Activated CD8-positive, alpha-beta T cell treated with anti-CD3 and anti-CD28 coated beads for 36 hours (primary cell): ENCODE results near the gene GALNT9. TPM values are rescaled to one million over a fixed set of nuclear protein-coding genes. Genes with fewer than 3 reads are reported as not detected.

Experiments used
- ATAC-seq: fragments of 200-7000 bp; cut with Tn5 transposase; one replicate; pipeline ENCODE4 v1.10.0; 2021; ENCODE audit warnings: mild to moderate bottlenecking, moderate library complexity
- CTCF ChIA-PET: fragments of 350-600 bp; sonication (Branson Sonifier 250); formaldehyde crosslinking; loops from one replicate; lab custom pipeline; 2021; ENCODE audit warnings: antibody characterized with exemption; lab: Charles Lee
- POLR2A ChIA-PET: fragments of 350-600 bp; sonication (Branson Sonifier 250); formaldehyde crosslinking; loops from one replicate; lab custom pipeline; 2021; ENCODE audit warnings: antibody characterized with exemption; lab: Charles Lee
- DNase-seq: peaks from one replicate; pipeline ENCODE4 v3.0.0-alpha.2; 2020
- H3K27ac Mint-ChIP-seq: one replicate; pipeline ENCODE4 v1.8.0; 2021; ENCODE audit warnings: mild to moderate bottlenecking, mixed read lengths
- H3K27me3 Mint-ChIP-seq: one replicate; pipeline ENCODE4 v1.8.0; 2021; ENCODE audit warnings: mixed read lengths
- H3K36me3 Mint-ChIP-seq: one replicate; pipeline ENCODE4 v1.8.0; 2021; ENCODE audit warnings: low read depth, mixed read lengths
- H3K4me1 Mint-ChIP-seq: one replicate; pipeline ENCODE4 v1.8.0; 2021; ENCODE audit warnings: low read depth, mixed read lengths
- H3K4me3 Mint-ChIP-seq: one replicate; pipeline ENCODE4 v1.8.0; 2021; ENCODE audit warnings: mild to moderate bottlenecking, moderate library complexity, mixed read lengths
- H3K9me3 Mint-ChIP-seq: one replicate; pipeline ENCODE4 v1.8.0; 2021; ENCODE audit warnings: mixed read lengths
- CTCF ChIP-seq: fragments of 200-600 bp; IDR thresholded peaks from one replicate; pipeline ENCODE4 v1.8.0; 2022; ENCODE audit warnings: antibody characterized with exemption, mild to moderate bottlenecking
- intact Hi-C: fragments of 100-400 bp; cut with micrococcal nuclease; formaldehyde crosslinking; loops from one replicate; pipeline ENCODE4 v1.10.0; 2022
- total RNA-seq, 2 experiments: library from RNA; stranded (reverse); gene quantifications; one replicate each; pipeline ENCODE4 v1.2.3, GENCODE V29; 2021

GALNT9 gene
- total RNA-seq, 2 experiments from 2014 or later, result not detected

GRCh38 chr12:132312516-132312915 is 16.9 kb downstream of the GALNT9 start:
- no peak for TF ChIP-seq CTCF
- Mint-ChIP-seq H3K27me3 (peaks cover 8% of the 10 kb centered on the region), H3K36me3 (no peaks in the 10 kb centered on the region), H3K4me3 (no peak overlapping the region), H3K27ac (no peak overlapping the region), H3K9me3 (peaks cover 12% of the 10 kb centered on the region), H3K4me1 (no peaks in the 10 kb centered on the region)
- CTCF ChIA-PET, result no interaction called here
- DNase-seq (no peak), ATAC-seq (no peak)
- POLR2A ChIA-PET, result no interaction called here
- intact Hi-C loops, result no loop called here

GRCh38 chr12:132311201-132311915 is 18.0 kb downstream of the GALNT9 start:
- POLR2A ChIA-PET, result no interaction called here
- Mint-ChIP-seq H3K27ac (no peak overlapping the region), H3K36me3 (no peaks in the 10 kb centered on the region), H3K9me3 (peaks cover 12% of the 10 kb centered on the region), H3K4me3 (no peak overlapping the region), H3K27me3 (peaks cover under 1% of the 10 kb centered on the region), H3K4me1 (no peaks in the 10 kb centered on the region)
- DNase-seq (no peak), ATAC-seq (no peak)
- intact Hi-C loops, result no loop called here
- CTCF ChIA-PET, result no interaction called here
- no peak for TF ChIP-seq CTCF

- Mint-ChIP-seq H3K36me3 (no peaks in the 10 kb centered on the region), H3K9me3 (peaks cover 12% of the 10 kb centered on the region), H3K27ac (no peak overlapping the region), H3K27me3 (no peaks in the 10 kb centered on the region), H3K4me3 (no peak overlapping the region), H3K4me1 (no peaks in the 10 kb centered on the region)
- DNase-seq (no peak), ATAC-seq (no peak)
- intact Hi-C loops, result no loop called here
- no peak for TF ChIP-seq CTCF
- ChIA-PET CTCF (no interaction called here), POLR2A (no interaction called here)
Measured at GRCh38 chr12:132310181-132311040, 19.0 kb downstream of the GALNT9 start.

- no peak for DNase-seq
- H3K36me3 Mint-ChIP-seq, result no peaks in the 10 kb centered on the region
- CTCF ChIA-PET, result no interaction called here
Measured at GRCh38 chr12:132309596-132310086, 19.7 kb downstream of the GALNT9 start.

More at GRCh38 chr12:132309596-132310086, 19.7 kb downstream of the GALNT9 start:
- Mint-ChIP-seq H3K27ac (no peak overlapping the region), H3K27me3 (no peaks in the 10 kb centered on the region), H3K4me3 (no peak overlapping the region), H3K4me1 (no peaks in the 10 kb centered on the region), H3K9me3 (peaks cover 12% of the 10 kb centered on the region)
- no peak for ATAC-seq
- no peak for TF ChIP-seq CTCF
- POLR2A ChIA-PET, result no interaction called here
- intact Hi-C loops, result no loop called here
